Inflammatory macrophage treated with lipopolysaccharide for 4 hours (primary cell): Measurements from ENCODE around the gene ROBO2.

ENCODE experiments used
- DNase-seq: peaks from one replicate; pipeline ENCODE4 v3.0.0-alpha.2; 2020

The ROBO2 gene

GRCh38 chr3:77601823-77602415 is 562.0 kb downstream of the ROBO2 start:
- no peak for DNase-seq

- DNase-seq: no peak
These were observed 562.8 kb downstream of the ROBO2 start for GRCh38 chr3:77602722-77603121.

- no peak for DNase-seq
These were observed 565.4 kb downstream of the ROBO2 start for GRCh38 chr3:77605308-77605707.

GRCh38 chr3:77605865-77606264 is 566.0 kb downstream of the ROBO2 start:
- no peak for DNase-seq

- no peak for DNase-seq
These were observed 566.5 kb downstream of the ROBO2 start for GRCh38 chr3:77606372-77606771.

- DNase-seq: no peak
These were observed 578.8 kb downstream of the ROBO2 start for GRCh38 chr3:77618686-77619085.

- DNase-seq: no peak
These were observed 580.1 kb downstream of the ROBO2 start for GRCh38 chr3:77620009-77620408.

- DNase-seq: no peak
These were observed 583.6 kb downstream of the ROBO2 start for GRCh38 chr3:77623500-77623899.

- DNase-seq: no peak
These were observed 586.3 kb downstream of the ROBO2 start for GRCh38 chr3:77626157-77626556.

- DNase-seq: no peak
These were observed 608.3 kb downstream of the ROBO2 start for GRCh38 chr3:77648214-77648613.

- no peak for DNase-seq
These were observed 608.8 kb downstream of the ROBO2 start for GRCh38 chr3:77648664-77649063.

- no peak for DNase-seq
These were observed 612.7 kb downstream of the ROBO2 start for GRCh38 chr3:77652624-77653023.

- no peak for DNase-seq
These were observed 615.5 kb downstream of the ROBO2 start for GRCh38 chr3:77655396-77655795.

GRCh38 chr3:77660718-77661117 is 620.8 kb downstream of the ROBO2 start:
- no peak for DNase-seq

GRCh38 chr3:77667901-77668300 is 628.0 kb downstream of the ROBO2 start:
- DNase-seq: no peak

- DNase-seq: no peak
These were observed 628.5 kb downstream of the ROBO2 start for GRCh38 chr3:77668376-77668775.

GRCh38 chr3:77672016-77672415 is 632.1 kb downstream of the ROBO2 start:
- no peak for DNase-seq

- DNase-seq: no peak
These were observed 642.3 kb downstream of the ROBO2 start for GRCh38 chr3:77682162-77682561.

GRCh38 chr3:77684115-77684514 is 644.2 kb downstream of the ROBO2 start:
- DNase-seq: no peak

GRCh38 chr3:77685713-77686112 is 645.8 kb downstream of the ROBO2 start:
- DNase-seq: no peak

GRCh38 chr3:77686560-77686959 is 646.7 kb downstream of the ROBO2 start:
- DNase-seq: no peak

GRCh38 chr3:77687545-77687944 is 647.6 kb downstream of the ROBO2 start:
- DNase-seq: no peak

- DNase-seq: no peak
These were observed 650.5 kb downstream of the ROBO2 start for GRCh38 chr3:77690284-77690845.

- DNase-seq: no peak
These were observed 653.2 kb downstream of the ROBO2 start for GRCh38 chr3:77693147-77693546.

- DNase-seq: no peak
These were observed 659.3 kb downstream of the ROBO2 start for GRCh38 chr3:77699125-77699691.
